WERI-Rb-1 (cell line): Measurements from ENCODE around the gene ZNF483.
A peak's percentile ranks its signal among the peaks of the same experiment; 100 is the strongest.
"Not testable (repeated sequence)": the region's sequence is repeated elsewhere in the genome, so short reads cannot be mapped to it uniquely, and the experiment has no call there.

ENCODE experiments used
- DNase-seq: peaks from one replicate; pipeline ENCODE4 v3.0.0-alpha.2; 2020
- H3K27ac ChIP-seq: fragments of 250-450 bp; sonication (Bioruptor Pico); 2 replicates; pipeline ENCODE4 v1.5.1; 2020; ENCODE audit warnings: mild to moderate bottlenecking, moderate library complexity
- H3K27me3 ChIP-seq: fragments of 250-450 bp; sonication (Bioruptor Pico); 2 replicates; pipeline ENCODE4 v1.5.1; 2021; ENCODE audit warnings: mild to moderate bottlenecking, low read depth, moderate library complexity; ENCODE audit not compliant: insufficient read depth, severe bottlenecking
- H3K36me3 ChIP-seq: fragments of 250-450 bp; sonication (Bioruptor Pico); 2 replicates; pipeline ENCODE4 v1.5.1; 2020; ENCODE audit warnings: mild to moderate bottlenecking, moderate library complexity
- H3K4me3 ChIP-seq: 2 replicates; pipeline ENCODE4 v1.5.1; 2011; ENCODE audit warnings: low read depth, mild to moderate bottlenecking, control low read depth, low read length
- H3K9me3 ChIP-seq: fragments of 250-450 bp; sonication (Bioruptor Pico); 2 replicates; pipeline ENCODE4 v1.5.1; 2021; ENCODE audit warnings: mild to moderate bottlenecking, moderate library complexity; ENCODE audit not compliant: severe bottlenecking
- TF ChIP-seq, protein P1 (sequence below): IDR thresholded peaks from 2 replicates; pipeline ENCODE4 v1.5.1; 2011; ENCODE audit warnings: low read depth, mild to moderate bottlenecking, control low read depth, inconsistent platforms, low read length

Gene ZNF483

DNA sequence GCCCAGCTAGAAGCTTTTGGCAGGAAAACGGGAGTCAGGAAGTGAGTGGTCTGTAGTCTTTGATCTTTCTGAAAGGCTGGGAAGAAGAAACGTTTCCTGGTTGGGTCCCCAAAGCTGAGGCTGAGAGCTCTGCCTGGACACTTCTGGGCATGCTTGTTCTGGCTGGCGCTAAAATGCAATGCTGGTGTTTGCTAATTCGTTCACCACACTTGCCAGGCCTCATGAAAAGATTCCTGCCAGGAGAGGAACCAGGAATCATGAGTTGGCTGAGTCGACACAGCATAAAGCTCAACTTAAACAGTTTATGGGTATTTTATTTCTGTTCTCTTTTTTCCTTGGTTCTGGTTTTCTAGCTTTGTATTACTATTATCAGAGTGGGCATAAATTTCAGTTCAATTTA lies 85.2 kb downstream of the ZNF483 start:
- TF ChIP-seq, protein P1, sequence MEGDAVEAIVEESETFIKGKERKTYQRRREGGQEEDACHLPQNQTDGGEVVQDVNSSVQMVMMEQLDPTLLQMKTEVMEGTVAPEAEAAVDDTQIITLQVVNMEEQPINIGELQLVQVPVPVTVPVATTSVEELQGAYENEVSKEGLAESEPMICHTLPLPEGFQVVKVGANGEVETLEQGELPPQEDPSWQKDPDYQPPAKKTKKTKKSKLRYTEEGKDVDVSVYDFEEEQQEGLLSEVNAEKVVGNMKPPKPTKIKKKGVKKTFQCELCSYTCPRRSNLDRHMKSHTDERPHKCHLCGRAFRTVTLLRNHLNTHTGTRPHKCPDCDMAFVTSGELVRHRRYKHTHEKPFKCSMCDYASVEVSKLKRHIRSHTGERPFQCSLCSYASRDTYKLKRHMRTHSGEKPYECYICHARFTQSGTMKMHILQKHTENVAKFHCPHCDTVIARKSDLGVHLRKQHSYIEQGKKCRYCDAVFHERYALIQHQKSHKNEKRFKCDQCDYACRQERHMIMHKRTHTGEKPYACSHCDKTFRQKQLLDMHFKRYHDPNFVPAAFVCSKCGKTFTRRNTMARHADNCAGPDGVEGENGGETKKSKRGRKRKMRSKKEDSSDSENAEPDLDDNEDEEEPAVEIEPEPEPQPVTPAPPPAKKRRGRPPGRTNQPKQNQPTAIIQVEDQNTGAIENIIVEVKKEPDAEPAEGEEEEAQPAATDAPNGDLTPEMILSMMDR, result no peak
- Histone ChIP-seq H3K27ac (no peak overlapping the region), H3K4me3 (no peak overlapping the region), H3K9me3 (no peaks in the 10 kb centered on the region), H3K36me3 (no peaks in the 10 kb centered on the region), H3K27me3 (no peaks in the 10 kb centered on the region)
- DNase-seq, result no peak

DNA sequence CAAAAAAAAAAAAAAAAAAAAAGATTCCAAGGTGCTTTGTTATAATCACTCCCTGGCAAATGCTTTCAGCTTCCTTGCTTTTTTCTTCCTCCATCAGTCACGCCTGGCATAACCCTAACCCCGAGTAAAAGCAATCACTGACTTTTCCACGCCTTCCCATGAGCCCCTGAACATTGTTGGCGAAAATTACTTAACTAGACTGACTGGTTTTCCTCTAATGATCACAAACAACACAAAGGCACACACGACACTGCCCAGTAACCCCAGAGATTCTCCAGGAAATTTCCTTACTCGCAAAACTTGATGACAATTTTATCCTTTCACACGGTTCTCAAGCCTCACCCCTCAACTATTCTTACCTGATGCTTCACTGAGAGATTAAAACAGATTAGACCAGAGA lies 85.9 kb downstream of the ZNF483 start:
- TF ChIP-seq, protein P1, result no peak

DNA sequence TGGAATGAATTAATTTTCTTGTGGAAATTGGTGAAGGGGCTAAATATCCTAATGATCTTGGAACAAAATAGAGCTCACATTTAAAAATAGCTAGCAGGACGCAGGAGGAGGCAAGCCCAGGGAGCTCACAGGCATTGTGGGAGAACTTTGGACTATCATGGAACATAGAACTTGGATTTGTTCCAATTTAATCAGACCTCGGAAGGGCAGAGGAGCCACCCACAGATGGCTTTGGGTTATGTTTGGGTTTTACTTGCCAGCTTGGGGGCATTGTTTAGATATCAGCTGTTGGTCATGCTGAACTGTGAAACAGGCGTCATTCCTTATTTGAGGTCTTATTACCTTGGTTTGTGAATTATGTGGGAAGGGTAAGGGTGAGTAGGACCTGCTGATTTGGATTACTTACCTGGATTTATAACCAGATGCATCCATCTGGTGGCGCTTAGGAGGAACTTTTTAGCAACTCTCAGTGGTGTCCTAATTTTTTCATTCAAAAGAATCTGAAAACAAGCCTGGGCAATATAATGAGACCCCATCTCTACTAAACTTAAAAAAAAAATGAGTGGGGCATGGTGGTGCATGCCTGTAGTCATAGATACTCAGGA lies 88.6 kb downstream of the ZNF483 start:
- no peak overlapping the region for H3K4me3 ChIP-seq
- DNase-seq, result no peak
- H3K27me3 ChIP-seq, result no peaks in the 10 kb centered on the region
- TF ChIP-seq, protein P1, result no peak
- H3K27ac ChIP-seq, result no peak overlapping the region
- no peaks in the 10 kb centered on the region for H3K36me3 ChIP-seq
- H3K9me3 ChIP-seq, result no peaks in the 10 kb centered on the region

More for the DNA sequence above, 85.9 kb downstream of the ZNF483 start:
- H3K27me3 ChIP-seq, result no peaks in the 10 kb centered on the region
- DNase-seq, result no peak
- H3K9me3 ChIP-seq, result no peaks in the 10 kb centered on the region
- no peak overlapping the region for H3K27ac ChIP-seq
- no peak overlapping the region for H3K4me3 ChIP-seq
- no peaks in the 10 kb centered on the region for H3K36me3 ChIP-seq

DNA sequence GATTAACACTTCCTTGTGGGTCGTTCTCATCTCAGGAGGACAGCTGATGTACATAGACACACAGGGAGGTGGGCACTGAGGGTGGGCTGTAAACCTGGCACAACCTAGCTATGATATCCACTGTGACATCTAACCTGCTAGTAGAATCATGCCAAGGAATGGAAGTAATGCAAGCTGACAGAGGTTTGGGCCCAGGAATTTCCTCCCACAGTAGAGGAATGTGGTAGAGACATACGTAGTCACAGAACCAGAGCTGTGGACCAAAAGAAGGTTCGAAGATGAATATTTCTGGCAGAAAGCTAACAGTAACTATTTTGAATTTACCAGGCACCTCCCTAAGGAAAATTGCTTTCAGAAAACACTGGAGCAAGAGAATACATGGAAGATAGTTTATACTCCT lies 90.9 kb downstream of the ZNF483 start:
- TF ChIP-seq, protein P1, result no peak
- no peaks in the 10 kb centered on the region for H3K9me3 ChIP-seq

DNA sequence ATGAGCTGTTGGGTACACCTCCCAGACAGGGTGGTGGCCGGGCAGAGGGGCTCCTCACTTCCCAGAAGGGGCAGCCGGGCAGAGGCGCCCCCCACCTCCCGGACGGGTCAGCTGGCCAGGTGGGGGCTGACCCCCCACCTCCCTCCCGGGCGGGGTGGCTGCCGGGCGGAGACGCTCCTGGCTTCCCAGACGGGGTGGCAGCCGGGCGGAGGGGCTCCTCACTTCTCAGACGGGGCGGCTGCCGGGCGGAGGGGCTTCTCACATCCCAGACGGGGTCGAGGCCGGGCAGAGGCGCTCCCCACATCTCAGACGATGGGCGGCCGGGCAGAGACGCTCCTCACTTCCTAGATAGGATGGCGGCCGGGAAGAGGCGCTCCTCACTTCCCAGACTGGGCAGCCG lies 92.4 kb downstream of the ZNF483 start:
- H3K36me3 ChIP-seq, H3K9me3 ChIP-seq, H3K27ac ChIP-seq, H3K27me3 ChIP-seq, H3K4me3 ChIP-seq, DNase-seq: not testable (repeated sequence)

More for the DNA sequence above, 90.9 kb downstream of the ZNF483 start:
- Histone ChIP-seq H3K36me3 (no peaks in the 10 kb centered on the region), H3K4me3 (no peak overlapping the region), H3K27ac (no peak overlapping the region), H3K27me3 (no peaks in the 10 kb centered on the region)
- DNase-seq, result no peak

DNA sequence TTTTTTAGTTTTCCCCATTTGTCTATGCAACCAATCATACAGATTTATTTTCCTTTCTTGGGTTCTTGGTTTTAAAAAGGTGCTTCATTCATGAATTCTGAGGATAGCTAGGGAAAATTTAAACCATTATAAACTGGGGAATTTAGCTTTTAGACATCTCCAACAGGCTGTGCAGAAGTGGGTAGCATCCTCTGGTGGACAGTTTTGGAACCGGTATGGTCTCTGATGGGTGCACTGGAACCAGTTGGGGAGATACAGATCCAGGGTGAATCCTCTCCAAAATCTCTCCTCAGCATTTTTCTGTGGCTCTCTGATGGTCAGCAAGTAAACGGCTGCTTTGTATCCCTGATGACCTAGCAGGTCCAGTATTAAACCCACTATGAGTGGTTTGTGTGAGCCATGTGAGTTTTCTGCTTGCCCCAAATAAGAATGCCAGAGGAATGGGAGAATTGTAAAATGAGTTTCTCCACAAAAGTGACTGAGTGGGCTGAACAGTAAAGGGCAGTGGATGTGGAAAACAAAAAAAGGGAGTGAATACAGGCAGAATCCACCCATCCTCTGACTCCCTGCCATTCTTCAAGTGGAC lies 97.0 kb downstream of the ZNF483 start:
- no peaks in the 10 kb centered on the region for H3K27me3 ChIP-seq
- peak; percentile 45 for DNase-seq
- TF ChIP-seq, protein P1, result peak; percentile 89
- no peak overlapping the region for H3K27ac ChIP-seq
- H3K9me3 ChIP-seq, result no peaks in the 10 kb centered on the region
- H3K36me3 ChIP-seq, result no peaks in the 10 kb centered on the region
- no peak overlapping the region for H3K4me3 ChIP-seq
